ENCODE results near the gene TNK2. TPM values are rescaled to one million over a fixed set of nuclear protein-coding genes. Genes with fewer than 3 reads are reported as not detected.

TNK2 gene
- total and polyA plus RNA-seq, 2 donors (not counting 1 experiment from before 2014, with no cell fraction given): 131 to 198 TPM

DNA sequence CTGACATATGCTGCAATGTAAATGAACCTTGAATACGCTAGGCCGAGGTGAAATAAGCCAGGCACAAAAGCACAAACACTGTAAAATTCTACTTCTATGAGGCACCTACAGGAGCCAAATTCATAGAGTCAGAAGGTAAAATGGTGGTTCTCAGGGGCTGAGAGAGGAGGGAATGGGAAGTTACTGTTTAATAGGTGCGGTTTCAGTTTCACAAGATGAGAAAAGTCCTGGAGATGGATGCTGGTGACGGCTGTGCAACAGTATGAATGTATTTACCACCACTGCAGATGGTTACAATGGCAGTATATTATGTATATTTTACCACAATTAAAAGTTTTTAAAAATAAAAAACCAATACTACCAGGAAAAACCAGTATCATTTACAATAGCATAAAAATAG lies 4.0 kb downstream of the TNK2 start:
- peaks cover 87% of the 10 kb centered on the region for H3K79me2 ChIP-seq (ENCODE audit: control insufficient read depth, insufficient read depth, low read length)
- H3K27ac ChIP-seq (ENCODE audit: low read length in 2 of 2): peak overlapping the region in 1 of 2 donors; percentile 99
- WGBS (ENCODE audit: insufficient coverage): no CpG with 5 or more reads among the region's 4 CpGs
- Mint-ChIP-seq H3K9me3 (ENCODE audit: insufficient read depth) (no peaks in the 10 kb centered on the region), H3K27me3 (no peaks in the 10 kb centered on the region), H3K4me1 (peaks cover 85% of the 10 kb centered on the region), H3K27ac (peak overlapping the region; percentile 82), H3K4me3 (peak overlapping the region; percentile 62)
- ChIA-PET POLR2A (no interaction called here), CTCF (interaction anchor here (0.7 to 4.3 kb wide), 3 partner anchors 10 to 42 kb away, joined by 3 to 33 read pairs (median 22); no protein-coding TSS in a partner anchor)
- peak; percentile 49 for DNase-seq
- no peaks in the 10 kb centered on the region for H3K27me3 ChIP-seq (replicated peaks in 1 of 4; ENCODE audit: control extremely low read depth in 1 of 4, control insufficient read depth in 3 of 4, insufficient read depth in 4 of 4, low read length in 3 of 4)
- no peaks in the 10 kb centered on the region for H3K36me3 ChIP-seq (replicated peaks in 1 of 2; ENCODE audit: control extremely low read depth in 1 of 2, control insufficient read depth in 1 of 2, extremely low read depth in 1 of 2, insufficient read depth in 2 of 2, low read length in 1 of 2)
- peaks cover 19% of the 10 kb centered on the region for H4K20me1 ChIP-seq (ENCODE audit: control insufficient read depth, insufficient read depth, low read length, poor library complexity, severe bottlenecking)
- no peak overlapping the region for H2AFZ ChIP-seq (ENCODE audit: insufficient read depth, low read depth, low read length, poor library complexity, severe bottlenecking)
- no peaks in the 10 kb centered on the region for H3K9me3 ChIP-seq (ENCODE audit: control extremely low read depth in 1 of 3, control insufficient read depth in 2 of 3, insufficient read depth in 1 of 3, low read length in 2 of 3)
- intact Hi-C loops (cut with micrococcal nuclease): loop anchor here (10.0 kb wide), 1 partner anchor 730 kb away; the partner anchor contains the start of gene NRROS
- H3K4me1 ChIP-seq (ENCODE audit: control insufficient read depth in 2 of 2, insufficient read depth in 2 of 2, low read length in 2 of 2): peaks cover 84 to 87% of the 10 kb centered on the region in 2 donors
- no peak for ATAC-seq (ENCODE audit: low read depth)
- H3K4me3 ChIP-seq (ENCODE audit: control extremely low read depth in 1 of 5, extremely low read depth in 1 of 5, insufficient read depth in 1 of 5, low read depth in 2 of 5, low read length in 4 of 5): peak overlapping the region in 1 of 5 experiments; percentile 34
- peak overlapping the region; percentile 60 for H3K4me2 ChIP-seq (replicated peaks; ENCODE audit: low read depth, low read length, poor library complexity, severe bottlenecking)
- TF ChIP-seq, protein P1, sequence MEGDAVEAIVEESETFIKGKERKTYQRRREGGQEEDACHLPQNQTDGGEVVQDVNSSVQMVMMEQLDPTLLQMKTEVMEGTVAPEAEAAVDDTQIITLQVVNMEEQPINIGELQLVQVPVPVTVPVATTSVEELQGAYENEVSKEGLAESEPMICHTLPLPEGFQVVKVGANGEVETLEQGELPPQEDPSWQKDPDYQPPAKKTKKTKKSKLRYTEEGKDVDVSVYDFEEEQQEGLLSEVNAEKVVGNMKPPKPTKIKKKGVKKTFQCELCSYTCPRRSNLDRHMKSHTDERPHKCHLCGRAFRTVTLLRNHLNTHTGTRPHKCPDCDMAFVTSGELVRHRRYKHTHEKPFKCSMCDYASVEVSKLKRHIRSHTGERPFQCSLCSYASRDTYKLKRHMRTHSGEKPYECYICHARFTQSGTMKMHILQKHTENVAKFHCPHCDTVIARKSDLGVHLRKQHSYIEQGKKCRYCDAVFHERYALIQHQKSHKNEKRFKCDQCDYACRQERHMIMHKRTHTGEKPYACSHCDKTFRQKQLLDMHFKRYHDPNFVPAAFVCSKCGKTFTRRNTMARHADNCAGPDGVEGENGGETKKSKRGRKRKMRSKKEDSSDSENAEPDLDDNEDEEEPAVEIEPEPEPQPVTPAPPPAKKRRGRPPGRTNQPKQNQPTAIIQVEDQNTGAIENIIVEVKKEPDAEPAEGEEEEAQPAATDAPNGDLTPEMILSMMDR (IDR thresholded peaks at IDR 0.05): no peak
- TF ChIP-seq EZH2 (IDR thresholded peaks at IDR 0.05; ENCODE audit: borderline replicate concordance, insufficient read depth, low read depth, low read length, poor library complexity, severe bottlenecking): no peak
- peak overlapping the region; percentile 29 for H3K9ac ChIP-seq (ENCODE audit: low read length)

DNA sequence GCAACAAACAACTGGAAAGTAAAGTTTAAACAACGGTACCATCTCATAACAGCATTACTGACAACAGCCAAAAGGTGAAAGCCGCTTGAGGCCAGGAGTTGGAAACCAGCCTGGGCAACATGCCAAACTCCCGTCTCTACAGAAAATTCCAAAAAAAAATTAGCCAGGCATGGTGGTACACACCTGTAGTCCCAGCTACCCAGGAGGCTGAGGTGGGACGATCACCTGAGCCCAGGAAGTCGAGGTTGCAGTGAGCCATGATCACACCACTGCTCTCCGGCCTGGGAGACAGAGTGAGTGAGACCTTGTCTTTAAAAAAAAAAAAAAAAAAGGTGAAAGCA lies 4.4 kb downstream of the TNK2 start:
- POLR2A ChIA-PET: no interaction called here

More for the DNA sequence above, 4.4 kb downstream of the TNK2 start:
- Mint-ChIP-seq H3K27me3 (no peaks in the 10 kb centered on the region), H3K4me1 (peaks cover 87% of the 10 kb centered on the region), H3K27ac (peak overlapping the region; percentile 94), H3K4me3 (peak overlapping the region; percentile 80), H3K9me3 (ENCODE audit: insufficient read depth) (no peaks in the 10 kb centered on the region)
- WGBS (ENCODE audit: insufficient coverage): 39% methylated on average over 3 of the region's 6 CpGs
- Histone ChIP-seq H3K27me3 (replicated peaks in 1 of 4; ENCODE audit: control extremely low read depth in 1 of 4, control insufficient read depth in 3 of 4, insufficient read depth in 4 of 4, low read length in 3 of 4) (no peaks in the 10 kb centered on the region), H3K9me3 (ENCODE audit: control extremely low read depth in 1 of 3, control insufficient read depth in 2 of 3, insufficient read depth in 1 of 3, low read length in 2 of 3) (no peaks in the 10 kb centered on the region), H3K4me2 (replicated peaks; ENCODE audit: low read depth, low read length, poor library complexity, severe bottlenecking) (peak overlapping the region; percentile 60), H3K27ac (ENCODE audit: low read length in 2 of 2) (peak overlapping the region; percentile 43 to 99), H3K4me3 (ENCODE audit: control extremely low read depth in 1 of 5, extremely low read depth in 1 of 5, insufficient read depth in 1 of 5, low read depth in 2 of 5, low read length in 4 of 5) (peak overlapping the region in 1 of 5 experiments; percentile 34), H3K4me1 (ENCODE audit: control insufficient read depth in 2 of 2, insufficient read depth in 2 of 2, low read length in 2 of 2) (peaks cover 85 to 91% of the 10 kb centered on the region in 2 donors), H2AFZ (ENCODE audit: insufficient read depth, low read depth, low read length, poor library complexity, severe bottlenecking) (no peak overlapping the region), H3K79me2 (ENCODE audit: control insufficient read depth, insufficient read depth, low read length) (peaks cover 92% of the 10 kb centered on the region), H3K36me3 (replicated peaks in 1 of 2; ENCODE audit: control extremely low read depth in 1 of 2, control insufficient read depth in 1 of 2, extremely low read depth in 1 of 2, insufficient read depth in 2 of 2, low read length in 1 of 2) (no peaks in the 10 kb centered on the region), H4K20me1 (ENCODE audit: control insufficient read depth, insufficient read depth, low read length, poor library complexity, severe bottlenecking) (peaks cover 20% of the 10 kb centered on the region), H3K9ac (ENCODE audit: low read length) (peak overlapping the region; percentile 29)
- CTCF ChIA-PET: interaction anchor here (0.6 to 4.3 kb wide), 5 partner anchors 10 to 349 kb away, joined by 3 to 33 read pairs (median 5); no protein-coding TSS in a partner anchor
- intact Hi-C loops (cut with micrococcal nuclease): loop anchor here (10.0 kb wide), 1 partner anchor 731 kb away; the partner anchor contains the start of gene NRROS
- DNase-seq (no peak), ATAC-seq (ENCODE audit: low read depth) (no peak)
- no peak for TF ChIP-seq EZH2 (IDR thresholded peaks at IDR 0.05; ENCODE audit: borderline replicate concordance, insufficient read depth, low read depth, low read length, poor library complexity, severe bottlenecking)
- TF ChIP-seq, protein P1 (IDR thresholded peaks at IDR 0.05): no peak
